ENCODE data around the gene VPS26A.

The VPS26A gene

GRCh38 chr10:69176823-69177222 lies 52.8 kb downstream of the VPS26A start:
- DNase-seq (ENCODE audit: low spot score), result no peak
- TF ChIP-seq CTCF (IDR thresholded peaks at IDR 0.05; ENCODE audit: extremely low read depth, missing control alignments), result no peak

GRCh38 chr10:69179089-69179742 lies 55.2 kb downstream of the VPS26A start:
- peak; percentile 22 for DNase-seq (ENCODE audit: low spot score)
- no peak for TF ChIP-seq CTCF (IDR thresholded peaks at IDR 0.05; ENCODE audit: extremely low read depth, missing control alignments)

GRCh38 chr10:69179743-69180524 lies 56.0 kb downstream of the VPS26A start, which contains the start of gene SUPV3L1:
Gene SUPV3L1 (plus strand): TSS chr10:69180234. CDS start chr10:69180292, 58 bp downstream.
- TF ChIP-seq CTCF (IDR thresholded peaks at IDR 0.05; ENCODE audit: extremely low read depth, missing control alignments), result no peak
- peak; percentile 91 for DNase-seq (ENCODE audit: low spot score)

- TF ChIP-seq CTCF (IDR thresholded peaks at IDR 0.05; ENCODE audit: extremely low read depth, missing control alignments), result no peak
Observed at GRCh38 chr10:69180525-69181204, 56.7 kb downstream of the VPS26A start.

GRCh38 chr10:69181433-69181832 lies 57.5 kb downstream of the VPS26A start:
- TF ChIP-seq CTCF (IDR thresholded peaks at IDR 0.05; ENCODE audit: extremely low read depth, missing control alignments), result no peak
- DNase-seq (ENCODE audit: low spot score), result no peak

More at GRCh38 chr10:69180525-69181204, 56.7 kb downstream of the VPS26A start:
- DNase-seq (ENCODE audit: low spot score), result no peak

GRCh38 chr10:69182005-69182404 lies 58.0 kb downstream of the VPS26A start:
- TF ChIP-seq CTCF (IDR thresholded peaks at IDR 0.05; ENCODE audit: extremely low read depth, missing control alignments), result no peak
- no peak for DNase-seq (ENCODE audit: low spot score)

GRCh38 chr10:69186524-69186923 lies 62.5 kb downstream of the VPS26A start:
- TF ChIP-seq CTCF (IDR thresholded peaks at IDR 0.05; ENCODE audit: extremely low read depth, missing control alignments), result no peak
- DNase-seq (ENCODE audit: low spot score), result no peak

All from GM20000 (cell line).